Measurements from ENCODE around the gene SLC4A1AP.

Gene SLC4A1AP

DNA sequence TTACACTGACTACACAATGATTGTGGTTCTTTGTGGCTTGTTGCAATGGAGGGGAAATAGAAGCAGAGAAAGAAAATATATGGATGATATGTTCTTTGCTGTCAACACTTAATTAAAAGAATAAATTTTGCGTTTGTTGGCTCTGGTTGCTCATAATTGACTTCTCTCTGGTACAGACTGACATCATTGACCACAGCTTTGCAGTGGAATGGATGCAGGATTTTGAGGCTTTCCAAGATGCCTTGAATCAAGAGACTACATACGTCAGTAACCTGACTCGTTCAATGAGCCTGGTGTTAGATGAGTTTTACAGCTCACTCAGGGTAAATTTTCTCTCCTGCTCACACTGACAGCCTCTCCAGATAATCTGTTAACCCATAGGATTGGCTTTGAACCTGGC lies 25.0 kb upstream of the SLC4A1AP start:
- Histone ChIP-seq H3K27me3 (ENCODE audit: insufficient read depth, poor library complexity, severe bottlenecking) (no peaks in the 10 kb centered on the region), H3K27ac (ENCODE audit: poor library complexity, severe bottlenecking) (peak overlapping the region; percentile 60), H3K4me1 (ENCODE audit: insufficient read depth, poor library complexity, severe bottlenecking) (peaks cover 16% of the 10 kb centered on the region), H3K9me3 (ENCODE audit: severe bottlenecking) (no peaks in the 10 kb centered on the region), H3K36me3 (ENCODE audit: low read depth) (peaks cover 96% of the 10 kb centered on the region), H3K4me3 (ENCODE audit: severe bottlenecking) (no peak overlapping the region)
- ATAC-seq (ENCODE audit: low read depth) (no peak), DNase-seq (ENCODE audit: low spot score) (no peak)
- TF ChIP-seq, protein P1, sequence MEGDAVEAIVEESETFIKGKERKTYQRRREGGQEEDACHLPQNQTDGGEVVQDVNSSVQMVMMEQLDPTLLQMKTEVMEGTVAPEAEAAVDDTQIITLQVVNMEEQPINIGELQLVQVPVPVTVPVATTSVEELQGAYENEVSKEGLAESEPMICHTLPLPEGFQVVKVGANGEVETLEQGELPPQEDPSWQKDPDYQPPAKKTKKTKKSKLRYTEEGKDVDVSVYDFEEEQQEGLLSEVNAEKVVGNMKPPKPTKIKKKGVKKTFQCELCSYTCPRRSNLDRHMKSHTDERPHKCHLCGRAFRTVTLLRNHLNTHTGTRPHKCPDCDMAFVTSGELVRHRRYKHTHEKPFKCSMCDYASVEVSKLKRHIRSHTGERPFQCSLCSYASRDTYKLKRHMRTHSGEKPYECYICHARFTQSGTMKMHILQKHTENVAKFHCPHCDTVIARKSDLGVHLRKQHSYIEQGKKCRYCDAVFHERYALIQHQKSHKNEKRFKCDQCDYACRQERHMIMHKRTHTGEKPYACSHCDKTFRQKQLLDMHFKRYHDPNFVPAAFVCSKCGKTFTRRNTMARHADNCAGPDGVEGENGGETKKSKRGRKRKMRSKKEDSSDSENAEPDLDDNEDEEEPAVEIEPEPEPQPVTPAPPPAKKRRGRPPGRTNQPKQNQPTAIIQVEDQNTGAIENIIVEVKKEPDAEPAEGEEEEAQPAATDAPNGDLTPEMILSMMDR (IDR thresholded peaks at IDR 0.05; ENCODE audit: poor library complexity, severe bottlenecking) = no peak

GRCh38 chr2:27640722-27641245 lies 22.9 kb upstream of the SLC4A1AP start:
- Histone ChIP-seq H3K9me3 (ENCODE audit: severe bottlenecking) (no peaks in the 10 kb centered on the region), H3K36me3 (ENCODE audit: low read depth) (peaks cover 96% of the 10 kb centered on the region), H3K4me3 (ENCODE audit: severe bottlenecking) (no peak overlapping the region), H3K4me1 (ENCODE audit: insufficient read depth, poor library complexity, severe bottlenecking) (peaks cover 16% of the 10 kb centered on the region), H3K27ac (ENCODE audit: poor library complexity, severe bottlenecking) (no peak overlapping the region), H3K27me3 (ENCODE audit: insufficient read depth, poor library complexity, severe bottlenecking) (no peaks in the 10 kb centered on the region)
- DNase-seq (ENCODE audit: low spot score) = no peak
- TF ChIP-seq, protein P1 (IDR thresholded peaks at IDR 0.05; ENCODE audit: poor library complexity, severe bottlenecking) = no peak
- ATAC-seq (ENCODE audit: low read depth) = no peak

DNA sequence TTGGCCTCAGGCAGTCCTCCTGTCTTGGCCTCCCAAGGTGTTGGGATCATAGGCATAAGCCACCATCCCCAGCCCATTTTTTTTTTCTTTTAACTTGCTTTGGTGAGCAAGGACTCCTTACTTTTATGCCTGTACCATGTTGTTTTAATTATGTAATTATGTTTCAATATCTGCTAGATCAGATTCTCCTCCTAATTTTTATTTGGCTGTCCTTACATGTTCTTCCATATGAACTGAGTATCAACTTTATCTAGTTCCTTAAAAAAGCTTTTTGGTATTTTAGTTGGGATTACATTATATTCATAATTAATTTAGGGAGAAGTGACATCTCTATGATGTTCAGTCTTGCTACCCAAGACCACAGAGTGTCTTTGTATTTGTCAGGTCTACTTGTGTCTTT lies 18.5 kb upstream of the SLC4A1AP start:
- Histone ChIP-seq H3K9me3 (ENCODE audit: severe bottlenecking) (no peaks in the 10 kb centered on the region), H3K4me1 (ENCODE audit: insufficient read depth, poor library complexity, severe bottlenecking) (no peaks in the 10 kb centered on the region), H3K36me3 (ENCODE audit: low read depth) (peaks cover 93% of the 10 kb centered on the region), H3K4me3 (ENCODE audit: severe bottlenecking) (no peak overlapping the region), H3K27me3 (ENCODE audit: insufficient read depth, poor library complexity, severe bottlenecking) (no peaks in the 10 kb centered on the region), H3K27ac (ENCODE audit: poor library complexity, severe bottlenecking) (no peak overlapping the region)
- TF ChIP-seq, protein P1 (IDR thresholded peaks at IDR 0.05; ENCODE audit: poor library complexity, severe bottlenecking) = no peak
- ATAC-seq (ENCODE audit: low read depth) = no peak
- no peak for DNase-seq (ENCODE audit: low spot score)

DNA sequence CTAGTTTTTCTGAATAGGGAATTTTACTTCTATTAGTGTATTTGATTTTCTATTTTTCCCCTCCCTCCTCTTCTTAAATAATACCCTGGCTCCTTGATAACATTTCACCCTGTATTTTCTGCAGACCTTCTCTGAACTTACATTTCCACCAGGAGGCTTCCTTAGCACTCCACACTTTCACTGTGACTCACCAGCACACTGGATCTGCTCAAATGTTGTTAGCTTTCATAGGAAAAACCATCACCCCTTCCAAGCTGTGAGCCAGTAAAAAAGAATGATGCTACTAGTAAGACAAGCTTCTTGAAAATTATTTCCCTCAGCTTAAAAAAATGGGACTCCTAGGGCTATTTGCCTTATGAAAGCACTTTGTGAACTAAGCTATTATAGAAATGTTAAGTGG lies 16.4 kb upstream of the SLC4A1AP start:
- no peak for DNase-seq (ENCODE audit: low spot score)
- H3K36me3 ChIP-seq (ENCODE audit: low read depth) = peaks cover 97% of the 10 kb centered on the region

GRCh38 chr2:27647737-27648136 lies 16.0 kb upstream of the SLC4A1AP start:
- Histone ChIP-seq H3K27ac (ENCODE audit: poor library complexity, severe bottlenecking) (no peak overlapping the region), H3K9me3 (ENCODE audit: severe bottlenecking) (no peaks in the 10 kb centered on the region), H3K4me1 (ENCODE audit: insufficient read depth, poor library complexity, severe bottlenecking) (peaks cover 5% of the 10 kb centered on the region), H3K27me3 (ENCODE audit: insufficient read depth, poor library complexity, severe bottlenecking) (no peaks in the 10 kb centered on the region), H3K4me3 (ENCODE audit: severe bottlenecking) (no peak overlapping the region), H3K36me3 (ENCODE audit: low read depth) (peaks cover 97% of the 10 kb centered on the region)
- ATAC-seq (ENCODE audit: low read depth) (no peak), DNase-seq (ENCODE audit: low spot score) (no peak)
- TF ChIP-seq, protein P1 (IDR thresholded peaks at IDR 0.05; ENCODE audit: poor library complexity, severe bottlenecking) = no peak

More for the DNA sequence above, 16.4 kb upstream of the SLC4A1AP start:
- Histone ChIP-seq H3K9me3 (ENCODE audit: severe bottlenecking) (no peaks in the 10 kb centered on the region), H3K4me1 (ENCODE audit: insufficient read depth, poor library complexity, severe bottlenecking) (peaks cover under 1% of the 10 kb centered on the region), H3K27me3 (ENCODE audit: insufficient read depth, poor library complexity, severe bottlenecking) (no peaks in the 10 kb centered on the region), H3K4me3 (ENCODE audit: severe bottlenecking) (no peak overlapping the region), H3K27ac (ENCODE audit: poor library complexity, severe bottlenecking) (no peak overlapping the region)
- no peak for ATAC-seq (ENCODE audit: low read depth)
- TF ChIP-seq, protein P1 (IDR thresholded peaks at IDR 0.05; ENCODE audit: poor library complexity, severe bottlenecking) = no peak
